ENCODE results near the gene GLRX5. TPM values are rescaled to one million over a fixed set of nuclear protein-coding genes. Genes with fewer than 3 reads are reported as not detected.
"Not testable (repeated sequence)": the region's sequence is repeated elsewhere in the genome, so short reads cannot be mapped to it uniquely, and the experiment has no call there.

GLRX5 gene
- total and polyA plus RNA-seq, 7 donors = 30.5 to 97.1 (median 55.1) TPM

GRCh38 chr14:95577067-95577800, 42.4 kb downstream of the GLRX5 start:
- no peaks in the 10 kb centered on the region for H3K36me3 ChIP-seq

DNA sequence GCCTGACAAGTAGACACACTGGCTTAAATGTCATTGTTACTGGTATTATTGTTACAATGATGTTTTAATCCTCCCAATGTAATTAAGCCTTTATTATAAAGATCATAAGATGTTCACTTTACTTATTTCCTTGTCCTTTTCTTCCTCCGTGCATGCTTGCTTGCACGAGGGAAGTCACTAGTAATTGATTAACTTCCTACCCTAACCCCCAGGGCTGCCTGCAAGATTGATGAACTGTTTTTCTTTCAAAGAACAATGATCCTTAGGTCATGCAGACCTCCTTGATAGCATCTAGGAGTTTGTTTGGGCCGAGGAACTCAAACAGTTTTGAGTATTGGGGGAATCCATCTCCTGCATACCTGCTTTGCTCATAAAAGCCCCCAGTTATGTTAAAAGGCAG, 43.0 kb downstream of the GLRX5 start:
- DNase-seq = no peak
- TF ChIP-seq, protein P1, sequence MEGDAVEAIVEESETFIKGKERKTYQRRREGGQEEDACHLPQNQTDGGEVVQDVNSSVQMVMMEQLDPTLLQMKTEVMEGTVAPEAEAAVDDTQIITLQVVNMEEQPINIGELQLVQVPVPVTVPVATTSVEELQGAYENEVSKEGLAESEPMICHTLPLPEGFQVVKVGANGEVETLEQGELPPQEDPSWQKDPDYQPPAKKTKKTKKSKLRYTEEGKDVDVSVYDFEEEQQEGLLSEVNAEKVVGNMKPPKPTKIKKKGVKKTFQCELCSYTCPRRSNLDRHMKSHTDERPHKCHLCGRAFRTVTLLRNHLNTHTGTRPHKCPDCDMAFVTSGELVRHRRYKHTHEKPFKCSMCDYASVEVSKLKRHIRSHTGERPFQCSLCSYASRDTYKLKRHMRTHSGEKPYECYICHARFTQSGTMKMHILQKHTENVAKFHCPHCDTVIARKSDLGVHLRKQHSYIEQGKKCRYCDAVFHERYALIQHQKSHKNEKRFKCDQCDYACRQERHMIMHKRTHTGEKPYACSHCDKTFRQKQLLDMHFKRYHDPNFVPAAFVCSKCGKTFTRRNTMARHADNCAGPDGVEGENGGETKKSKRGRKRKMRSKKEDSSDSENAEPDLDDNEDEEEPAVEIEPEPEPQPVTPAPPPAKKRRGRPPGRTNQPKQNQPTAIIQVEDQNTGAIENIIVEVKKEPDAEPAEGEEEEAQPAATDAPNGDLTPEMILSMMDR (IDR thresholded peaks at IDR 0.05) = no peak
- no peak for TF ChIP-seq POLR2A (IDR thresholded peaks at IDR 0.05)
- TF ChIP-seq EP300 (IDR thresholded peaks at IDR 0.05) = no peak
- TF ChIP-seq POLR2AphosphoS5 (IDR thresholded peaks at IDR 0.05) = no peak
- Histone ChIP-seq H3K4me1 (no peaks in the 10 kb centered on the region), H3K36me3 (no peaks in the 10 kb centered on the region), H3K9me3 (no peaks in the 10 kb centered on the region), H3K27ac (no peak overlapping the region), H3K4me3 (no peak overlapping the region), H3K27me3 (no peaks in the 10 kb centered on the region)
- WGBS, 2 donors = 3 to 5% methylated on average over 3 of the region's 3 CpGs
- intact Hi-C loops (cut with DNase I) = no loop called here

More at GRCh38 chr14:95577067-95577800, 42.4 kb downstream of the GLRX5 start:
- Histone ChIP-seq H3K4me1 (no peaks in the 10 kb centered on the region), H3K27me3 (no peaks in the 10 kb centered on the region), H3K4me3 (no peak overlapping the region), H3K27ac (no peak overlapping the region), H3K9me3 (no peaks in the 10 kb centered on the region)
- WGBS, 2 donors = 68 to 76% methylated on average over 12 of the region's 12 CpGs
- intact Hi-C loops (cut with DNase I) = no loop called here
- DNase-seq = no peak
- no peak for TF ChIP-seq POLR2AphosphoS5 (IDR thresholded peaks at IDR 0.05)
- no peak for TF ChIP-seq POLR2A (IDR thresholded peaks at IDR 0.05)
- TF ChIP-seq EP300 (IDR thresholded peaks at IDR 0.05) = no peak
- TF ChIP-seq, protein P1 (IDR thresholded peaks at IDR 0.05) = no peak

DNA sequence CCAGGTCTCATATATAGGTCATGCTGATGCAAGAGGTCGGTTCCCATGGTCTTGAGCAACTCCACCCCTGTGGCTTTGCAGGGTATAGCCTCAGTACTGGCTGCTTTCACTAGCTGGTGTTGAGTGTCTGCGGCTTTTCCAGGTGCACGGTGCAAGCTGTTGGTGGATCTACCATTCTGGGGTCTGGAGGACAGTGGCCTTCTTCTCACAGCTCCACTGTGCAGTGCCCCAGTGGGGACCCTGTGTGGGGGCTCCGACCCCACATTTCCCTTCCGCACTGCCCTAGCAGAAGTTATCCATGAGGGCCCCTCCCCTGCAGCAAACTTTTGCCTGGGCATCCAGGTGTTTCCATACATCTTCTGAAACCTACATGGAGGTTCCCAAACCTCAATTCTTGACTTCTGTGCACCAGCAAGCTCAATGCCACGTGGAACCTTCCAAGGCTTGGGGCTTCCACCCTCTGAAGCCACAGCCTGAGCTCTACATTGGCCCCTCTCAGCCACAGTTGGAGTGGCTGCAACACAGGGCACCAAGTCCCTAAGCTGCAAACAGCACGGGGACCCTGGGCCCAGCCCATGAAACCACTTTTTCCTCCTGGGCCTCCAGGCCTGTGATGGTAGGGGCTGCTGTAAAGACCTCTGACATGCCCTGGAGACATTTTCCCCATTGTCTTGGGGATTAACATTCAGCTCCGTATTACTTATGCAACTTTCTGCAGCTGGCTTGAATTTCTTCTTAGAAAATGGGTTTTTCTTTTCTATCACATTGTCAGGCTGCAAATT, 49.2 kb downstream of the GLRX5 start:
- H3K27ac ChIP-seq; DNase-seq; H3K4me1 ChIP-seq; H3K36me3 ChIP-seq; H3K9me3 ChIP-seq; H3K27me3 ChIP-seq; H3K4me3 ChIP-seq; intact Hi-C loops (cut with DNase I): not testable (repeated sequence)
- 73 to 76% methylated on average over 8 of the region's 8 CpGs for WGBS, 2 donors

- H3K4me1 ChIP-seq = no peaks in the 10 kb centered on the region
- 74 to 91% methylated on average over 6 of the region's 6 CpGs for WGBS, 2 donors
- no peaks in the 10 kb centered on the region for H3K9me3 ChIP-seq
- DNase-seq = no peak
- no peaks in the 10 kb centered on the region for H3K36me3 ChIP-seq
- no peak overlapping the region for H3K27ac ChIP-seq
- TF ChIP-seq EP300 (IDR thresholded peaks at IDR 0.05) (no peak), POLR2AphosphoS5 (IDR thresholded peaks at IDR 0.05) (no peak), POLR2A (IDR thresholded peaks at IDR 0.05) (no peak)
- TF ChIP-seq, protein P1 (IDR thresholded peaks at IDR 0.05) = no peak
- H3K27me3 ChIP-seq = peaks cover 0 to 3% (median 0%) of the 10 kb centered on the region in 3 donors
- intact Hi-C loops (cut with DNase I) = no loop called here
- H3K4me3 ChIP-seq = no peak overlapping the region
Observed at GRCh38 chr14:95585953-95586620, 51.2 kb downstream of the GLRX5 start.

- not testable (repeated sequence) for H3K27me3 ChIP-seq, H3K4me3 ChIP-seq
- 72 to 90% methylated on average over 3 of the region's 3 CpGs for WGBS, 2 donors
Observed at GRCh38 chr14:95591182-95591581, 56.3 kb downstream of the GLRX5 start.

More at GRCh38 chr14:95591182-95591581, 56.3 kb downstream of the GLRX5 start:
- H3K36me3 ChIP-seq; DNase-seq; intact Hi-C loops (cut with DNase I); H3K4me1 ChIP-seq; H3K9me3 ChIP-seq; H3K27ac ChIP-seq: not testable (repeated sequence)

Small RNA genes lying within 50 kb of the gene (small RNA-seq; reads per million reads assigned to genes)
- 0.72 to 1.5 (median 0.73) reads per million in 3 donors for gene SCARNA13

Other genes with a start within 250 kb of the GLRX5 start
- 1 to 10 TPM; 3.5 to 9.1 (median 5.1) TPM for gene CLMN, start 215.1 kb upstream of the GLRX5 start, total RNA-seq
- 10 to 100 TPM; 18.0 to 40.2 (median 20.2) TPM for gene CLMN, start 215.1 kb upstream of the GLRX5 start, polyA plus RNA-seq
- gene SYNE3, start 18.4 kb upstream of the GLRX5 start, total RNA-seq = 10 to 100 TPM in 2 of 4 donors, 1 to 10 TPM in 2; 5.6 to 11.8 (median 9.9) TPM
- gene SYNE3, start 18.4 kb upstream of the GLRX5 start, polyA plus RNA-seq = 1 to 10 TPM in 2 of 3 donors, under 1 TPM in 1; 0.69 to 6.3 (median 1.8) TPM
- not detected for gene TCL1B, start 151.4 kb downstream of the GLRX5 start, total RNA-seq
- gene TCL1B, start 151.4 kb downstream of the GLRX5 start, polyA plus RNA-seq = 1 to 10 TPM in 1 of 3 donors, not detected in 2; 1.1 TPM
- not detected for gene TCL1A, start 179.1 kb downstream of the GLRX5 start, total RNA-seq
- 10 to 100 TPM in 1 of 3 donors, 1 to 10 TPM in 1, not detected in 1; 1.2 to 99.5 TPM for gene TCL1A, start 179.1 kb downstream of the GLRX5 start, polyA plus RNA-seq